K562 (cell line): ENCODE results near the gene BET1L. TPM values are rescaled to one million over a fixed set of nuclear protein-coding genes. Genes with fewer than 3 reads are reported as not detected.

Experiments used
- HDAC1 ChIP-seq, 2 experiments: fragments of 450-650 bp; IDR thresholded peaks; 2 replicates each; pipeline ENCODE4 v1.6.1; 2016 to 2017; ENCODE audit warnings: inconsistent platforms in 1 of 2, mild to moderate bottlenecking in 1 of 2, moderate library complexity in 1 of 2
- MCM3 ChIP-seq: fragments of 450-650 bp; IDR thresholded peaks from 2 replicates; pipeline ENCODE4 v1.6.1; 2016
- RFX1 ChIP-seq: fragments of 450-650 bp; IDR thresholded peaks from 2 replicates; pipeline ENCODE4 v1.6.1; 2016; ENCODE audit warnings: mild to moderate bottlenecking, moderate library complexity
- TAF1 ChIP-seq: IDR thresholded peaks from 2 replicates; pipeline ENCODE4 v1.6.1; 2011; ENCODE audit warnings: mild to moderate bottlenecking, low read length, moderate library complexity; ENCODE audit not compliant: insufficient read depth, control insufficient read depth, severe bottlenecking; ENCODE audit errors: extremely low read depth
- ZNF57 ChIP-seq: fragments of 450-650 bp; formaldehyde crosslinking; IDR thresholded peaks from 2 replicates; pipeline ENCODE4 v1.4.0; 2020; ENCODE audit warnings: mild to moderate bottlenecking, moderate library complexity
- polyA plus RNA-seq, 8 experiments: library from polyadenylated mRNA; depleted of rRNA in 4 of 8; stranded (reverse) in 5 of 8; unstranded in 3 of 8; fragments of >200 nt; fragmentation: Nextera tagmentation in 2 of 8; fragmentation: Illumina TruSeq in 1 of 8; extraction: Ambion mirVana in 2 of 8; extraction: Trizol in 1 of 8; gene quantifications; 2 replicates each; pipeline versions ENCODE4 v1.2.1 to v1.2.3, GENCODE V29; 2011 to 2014; ENCODE audit warnings: inconsistent platforms in 1 of 8, missing spikeins in 1 of 8
- total RNA-seq, 7 experiments: library from RNA; depleted of rRNA in 6 of 7; stranded (reverse); fragments of >200 nt in 6 of 7; fragmentation: Illumina TruSeq in 2 of 7; extraction: Trizol in 2 of 7; gene quantifications; 2 replicates each; pipeline versions ENCODE4 v1.2.1 to v1.2.3, GENCODE V29; 2011 to 2021; ENCODE audit warnings: low replicate concordance in 1 of 7
- TF ChIP-seq, protein P1 (sequence below), 2 experiments: fragments of 450-650 bp in 1 of 2; sonication (generic) in 1 of 2; formaldehyde crosslinking in 1 of 2; IDR thresholded peaks; 2 replicates each; pipeline versions ENCODE4 v1.7.1 to v1.9.0; 2016 to 2022; ENCODE audit warnings: inconsistent platforms in 1 of 2, mild to moderate bottlenecking in 1 of 2, missing genetic modification reagents in 1 of 2
- TF ChIP-seq, protein P2 (sequence below): sonication (generic); formaldehyde crosslinking; IDR thresholded peaks from 2 replicates; pipeline ENCODE4 v1.8.0; 2022; ENCODE audit warnings: mild to moderate bottlenecking, missing genetic modification reagents
- TF ChIP-seq, protein P3 (sequence below), 3 experiments: fragments of 200-800 bp in 1 of 3; fragments of 250-450 bp in 1 of 3; fragments of 450-650 bp in 1 of 3; sonication (Bioruptor Pico) in 1 of 3; sonication (Bioruptor generic) in 1 of 3; formaldehyde crosslinking in 1 of 3; IDR thresholded peaks; 2 replicates each; pipeline versions ENCODE4 v1.6.1 to v1.8.0; 2016 to 2022; ENCODE audit warnings: mild to moderate bottlenecking in 2 of 3, missing genetic modification characterization in 2 of 3, missing compliant biosample characterization in 1 of 3, moderate library complexity in 1 of 3
- TF ChIP-seq, protein P4 (sequence below): fragments of 450-650 bp; IDR thresholded peaks from 2 replicates; pipeline ENCODE4 v1.6.1; 2016; ENCODE audit warnings: low read depth, mild to moderate bottlenecking, moderate library complexity

BET1L gene
- total and polyA plus RNA-seq, 9 of the 15 experiments (the other 6 are each of a cell fraction or from before 2014, with no cell fraction given) = 9.9 to 69.1 (median 19.9) TPM

DNA sequence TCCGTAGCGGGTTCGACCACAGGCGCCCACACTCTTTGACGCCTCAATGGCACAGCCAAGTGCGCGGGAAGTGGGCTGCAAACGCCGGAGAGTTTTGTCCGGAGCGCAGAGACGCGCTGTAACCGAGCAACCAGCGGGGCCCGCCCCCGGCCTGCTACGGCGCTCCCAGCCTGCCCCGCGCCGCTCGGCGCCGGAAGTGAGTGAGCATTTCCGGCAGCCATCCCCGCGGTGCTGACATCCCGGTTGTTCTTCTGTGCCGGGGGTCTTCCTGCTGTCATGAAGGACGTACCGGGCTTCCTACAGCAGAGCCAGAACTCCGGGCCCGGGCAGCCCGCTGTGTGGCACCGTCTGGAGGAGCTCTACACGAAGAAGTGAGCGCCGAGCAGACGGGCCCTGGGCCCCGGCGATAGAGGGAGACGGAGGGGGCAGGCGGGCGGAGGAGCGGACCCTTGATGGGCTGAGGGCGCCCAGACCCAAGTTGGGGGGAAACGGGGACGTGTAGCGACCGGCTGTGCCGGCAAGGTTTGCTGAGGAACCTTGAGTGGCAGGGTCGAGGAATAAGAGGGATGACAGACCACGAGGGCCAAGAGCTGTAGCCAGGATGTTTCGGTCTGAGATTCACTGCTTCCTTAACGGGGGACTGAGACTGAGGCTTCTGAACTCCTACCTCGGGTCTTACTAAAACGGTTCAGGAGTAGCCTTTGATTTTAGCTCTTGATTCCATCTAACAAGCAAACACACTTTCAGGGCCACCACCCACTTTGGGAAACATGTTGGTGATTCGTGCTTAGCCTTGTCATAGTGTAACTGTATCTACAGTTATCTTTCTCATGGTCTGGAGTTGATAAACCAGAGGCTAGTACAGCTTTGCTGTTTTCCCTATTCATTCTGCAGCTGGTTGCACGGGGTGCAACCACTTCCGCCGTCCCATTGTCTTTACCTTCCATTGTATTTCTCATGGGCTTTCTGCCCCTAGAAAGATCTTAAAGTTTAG, 29.9 kb upstream of the BET1L start, which contains the start of gene PSMD13 (continued):
- TF ChIP-seq, protein P1, sequence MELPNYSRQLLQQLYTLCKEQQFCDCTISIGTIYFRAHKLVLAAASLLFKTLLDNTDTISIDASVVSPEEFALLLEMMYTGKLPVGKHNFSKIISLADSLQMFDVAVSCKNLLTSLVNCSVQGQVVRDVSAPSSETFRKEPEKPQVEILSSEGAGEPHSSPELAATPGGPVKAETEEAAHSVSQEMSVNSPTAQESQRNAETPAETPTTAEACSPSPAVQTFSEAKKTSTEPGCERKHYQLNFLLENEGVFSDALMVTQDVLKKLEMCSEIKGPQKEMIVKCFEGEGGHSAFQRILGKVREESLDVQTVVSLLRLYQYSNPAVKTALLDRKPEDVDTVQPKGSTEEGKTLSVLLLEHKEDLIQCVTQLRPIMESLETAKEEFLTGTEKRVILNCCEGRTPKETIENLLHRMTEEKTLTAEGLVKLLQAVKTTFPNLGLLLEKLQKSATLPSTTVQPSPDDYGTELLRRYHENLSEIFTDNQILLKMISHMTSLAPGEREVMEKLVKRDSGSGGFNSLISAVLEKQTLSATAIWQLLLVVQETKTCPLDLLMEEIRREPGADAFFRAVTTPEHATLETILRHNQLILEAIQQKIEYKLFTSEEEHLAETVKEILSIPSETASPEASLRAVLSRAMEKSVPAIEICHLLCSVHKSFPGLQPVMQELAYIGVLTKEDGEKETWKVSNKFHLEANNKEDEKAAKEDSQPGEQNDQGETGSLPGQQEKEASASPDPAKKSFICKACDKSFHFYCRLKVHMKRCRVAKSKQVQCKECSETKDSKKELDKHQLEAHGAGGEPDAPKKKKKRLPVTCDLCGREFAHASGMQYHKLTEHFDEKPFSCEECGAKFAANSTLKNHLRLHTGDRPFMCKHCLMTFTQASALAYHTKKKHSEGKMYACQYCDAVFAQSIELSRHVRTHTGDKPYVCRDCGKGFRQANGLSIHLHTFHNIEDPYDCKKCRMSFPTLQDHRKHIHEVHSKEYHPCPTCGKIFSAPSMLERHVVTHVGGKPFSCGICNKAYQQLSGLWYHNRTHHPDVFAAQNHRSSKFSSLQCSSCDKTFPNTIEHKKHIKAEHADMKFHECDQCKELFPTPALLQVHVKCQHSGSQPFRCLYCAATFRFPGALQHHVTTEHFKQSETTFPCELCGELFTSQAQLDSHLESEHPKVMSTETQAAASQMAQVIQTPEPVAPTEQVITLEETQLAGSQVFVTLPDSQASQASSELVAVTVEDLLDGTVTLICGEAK (IDR thresholded peaks at IDR 0.05) = peak; percentile 95
- TF ChIP-seq, protein P1 (CRISPR knock-in tag; IDR thresholded peaks at IDR 0.05) = no peak
- TF ChIP-seq HDAC1 (IDR thresholded peaks at IDR 0.05) (peak in 1 of 2 experiments; percentile 93; a peak in 2 of 4 replicates), RFX1 (peak; percentile 93), TAF1 (peak; percentile 84), ZNF57 (CRISPR knock-in tag) (no peak), MCM3 (no peak)
- TF ChIP-seq, protein P2, sequence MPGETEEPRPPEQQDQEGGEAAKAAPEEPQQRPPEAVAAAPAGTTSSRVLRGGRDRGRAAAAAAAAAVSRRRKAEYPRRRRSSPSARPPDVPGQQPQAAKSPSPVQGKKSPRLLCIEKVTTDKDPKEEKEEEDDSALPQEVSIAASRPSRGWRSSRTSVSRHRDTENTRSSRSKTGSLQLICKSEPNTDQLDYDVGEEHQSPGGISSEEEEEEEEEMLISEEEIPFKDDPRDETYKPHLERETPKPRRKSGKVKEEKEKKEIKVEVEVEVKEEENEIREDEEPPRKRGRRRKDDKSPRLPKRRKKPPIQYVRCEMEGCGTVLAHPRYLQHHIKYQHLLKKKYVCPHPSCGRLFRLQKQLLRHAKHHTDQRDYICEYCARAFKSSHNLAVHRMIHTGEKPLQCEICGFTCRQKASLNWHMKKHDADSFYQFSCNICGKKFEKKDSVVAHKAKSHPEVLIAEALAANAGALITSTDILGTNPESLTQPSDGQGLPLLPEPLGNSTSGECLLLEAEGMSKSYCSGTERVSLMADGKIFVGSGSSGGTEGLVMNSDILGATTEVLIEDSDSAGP (CRISPR knock-in tag) = no peak
- TF ChIP-seq, protein P3, sequence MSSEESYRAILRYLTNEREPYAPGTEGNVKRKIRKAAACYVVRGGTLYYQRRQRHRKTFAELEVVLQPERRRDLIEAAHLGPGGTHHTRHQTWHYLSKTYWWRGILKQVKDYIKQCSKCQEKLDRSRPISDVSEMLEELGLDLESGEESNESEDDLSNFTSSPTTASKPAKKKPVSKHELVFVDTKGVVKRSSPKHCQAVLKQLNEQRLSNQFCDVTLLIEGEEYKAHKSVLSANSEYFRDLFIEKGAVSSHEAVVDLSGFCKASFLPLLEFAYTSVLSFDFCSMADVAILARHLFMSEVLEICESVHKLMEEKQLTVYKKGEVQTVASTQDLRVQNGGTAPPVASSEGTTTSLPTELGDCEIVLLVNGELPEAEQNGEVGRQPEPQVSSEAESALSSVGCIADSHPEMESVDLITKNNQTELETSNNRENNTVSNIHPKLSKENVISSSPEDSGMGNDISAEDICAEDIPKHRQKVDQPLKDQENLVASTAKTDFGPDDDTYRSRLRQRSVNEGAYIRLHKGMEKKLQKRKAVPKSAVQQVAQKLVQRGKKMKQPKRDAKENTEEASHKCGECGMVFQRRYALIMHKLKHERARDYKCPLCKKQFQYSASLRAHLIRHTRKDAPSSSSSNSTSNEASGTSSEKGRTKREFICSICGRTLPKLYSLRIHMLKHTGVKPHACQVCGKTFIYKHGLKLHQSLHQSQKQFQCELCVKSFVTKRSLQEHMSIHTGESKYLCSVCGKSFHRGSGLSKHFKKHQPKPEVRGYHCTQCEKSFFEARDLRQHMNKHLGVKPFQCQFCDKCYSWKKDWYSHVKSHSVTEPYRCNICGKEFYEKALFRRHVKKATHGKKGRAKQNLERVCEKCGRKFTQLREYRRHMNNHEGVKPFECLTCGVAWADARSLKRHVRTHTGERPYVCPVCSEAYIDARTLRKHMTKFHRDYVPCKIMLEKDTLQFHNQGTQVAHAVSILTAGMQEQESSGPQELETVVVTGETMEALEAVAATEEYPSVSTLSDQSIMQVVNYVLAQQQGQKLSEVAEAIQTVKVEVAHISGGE (CRISPR knock-in tag; IDR thresholded peaks at IDR 0.05) = peak; percentile 75 to 97 (median 84); a peak in 5 of 6 replicates
- TF ChIP-seq, protein P4, sequence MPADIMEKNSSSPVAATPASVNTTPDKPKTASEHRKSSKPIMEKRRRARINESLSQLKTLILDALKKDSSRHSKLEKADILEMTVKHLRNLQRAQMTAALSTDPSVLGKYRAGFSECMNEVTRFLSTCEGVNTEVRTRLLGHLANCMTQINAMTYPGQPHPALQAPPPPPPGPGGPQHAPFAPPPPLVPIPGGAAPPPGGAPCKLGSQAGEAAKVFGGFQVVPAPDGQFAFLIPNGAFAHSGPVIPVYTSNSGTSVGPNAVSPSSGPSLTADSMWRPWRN = no peak
